HG02571 (cell line): Measurements from ENCODE around the gene CASP7.

Experiments used
- ATAC-seq: cut with Tn5 transposase; IDR thresholded peaks from one replicate; pipeline ENCODE4 v1.9.1; 2021; ENCODE audit warnings: mild to moderate bottlenecking, moderate library complexity; ENCODE audit not compliant: unreplicated experiment

The CASP7 gene

DNA sequence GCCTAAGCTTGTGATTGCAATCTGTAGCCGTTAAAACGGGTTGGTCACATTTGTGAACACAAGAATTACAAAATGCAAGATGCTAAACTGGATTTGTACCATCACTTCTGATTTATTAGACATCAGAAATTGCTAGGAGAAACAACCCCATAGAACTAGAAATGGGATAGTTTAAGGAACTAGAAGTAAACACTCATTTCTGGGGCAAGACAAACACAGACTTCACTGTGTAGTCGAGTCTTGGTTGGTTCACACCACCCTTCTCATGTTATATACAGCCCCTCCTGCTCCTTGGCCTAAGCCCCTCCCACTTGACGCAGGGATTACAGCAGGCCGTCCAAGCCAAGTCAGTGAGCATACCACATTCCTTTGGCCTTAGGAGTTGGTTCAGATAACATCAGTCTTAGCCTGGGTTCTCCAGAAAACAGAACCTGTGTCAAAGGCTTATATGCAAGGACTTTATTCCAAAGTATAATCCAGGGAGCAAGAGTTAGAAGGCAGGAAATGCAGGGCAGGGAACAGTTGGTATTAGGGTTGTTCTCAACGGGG lies 13.8 kb upstream of the CASP7 start:
- no peak for ATAC-seq

DNA sequence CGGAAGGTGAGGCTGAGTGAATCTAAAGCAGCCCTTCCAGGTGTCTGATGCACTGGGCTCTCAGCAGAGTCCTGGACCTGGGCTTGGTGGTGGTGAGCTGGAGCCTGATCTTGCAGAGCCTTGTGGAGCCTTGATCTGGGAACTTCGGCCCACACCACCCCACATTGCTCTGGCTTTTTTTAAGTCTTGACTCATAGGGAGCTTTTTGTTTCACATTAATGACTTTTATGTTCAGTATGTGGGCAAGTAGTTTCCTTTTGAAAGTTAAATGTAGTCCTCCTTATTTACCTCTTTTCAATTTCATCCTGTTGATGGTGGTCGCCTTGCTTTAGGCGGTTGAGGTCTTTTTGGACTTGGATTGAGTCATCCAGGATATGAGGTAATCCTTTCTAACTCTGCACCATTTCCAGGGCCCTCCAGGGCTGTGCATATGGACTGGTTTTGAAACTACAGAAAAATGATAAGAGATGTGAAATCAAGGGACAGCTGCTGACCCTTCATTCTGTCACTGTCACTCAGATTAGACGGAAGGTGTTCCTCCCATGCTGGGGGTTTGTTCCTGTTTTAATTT lies 12.9 kb upstream of the CASP7 start:
- ATAC-seq = no peak

DNA sequence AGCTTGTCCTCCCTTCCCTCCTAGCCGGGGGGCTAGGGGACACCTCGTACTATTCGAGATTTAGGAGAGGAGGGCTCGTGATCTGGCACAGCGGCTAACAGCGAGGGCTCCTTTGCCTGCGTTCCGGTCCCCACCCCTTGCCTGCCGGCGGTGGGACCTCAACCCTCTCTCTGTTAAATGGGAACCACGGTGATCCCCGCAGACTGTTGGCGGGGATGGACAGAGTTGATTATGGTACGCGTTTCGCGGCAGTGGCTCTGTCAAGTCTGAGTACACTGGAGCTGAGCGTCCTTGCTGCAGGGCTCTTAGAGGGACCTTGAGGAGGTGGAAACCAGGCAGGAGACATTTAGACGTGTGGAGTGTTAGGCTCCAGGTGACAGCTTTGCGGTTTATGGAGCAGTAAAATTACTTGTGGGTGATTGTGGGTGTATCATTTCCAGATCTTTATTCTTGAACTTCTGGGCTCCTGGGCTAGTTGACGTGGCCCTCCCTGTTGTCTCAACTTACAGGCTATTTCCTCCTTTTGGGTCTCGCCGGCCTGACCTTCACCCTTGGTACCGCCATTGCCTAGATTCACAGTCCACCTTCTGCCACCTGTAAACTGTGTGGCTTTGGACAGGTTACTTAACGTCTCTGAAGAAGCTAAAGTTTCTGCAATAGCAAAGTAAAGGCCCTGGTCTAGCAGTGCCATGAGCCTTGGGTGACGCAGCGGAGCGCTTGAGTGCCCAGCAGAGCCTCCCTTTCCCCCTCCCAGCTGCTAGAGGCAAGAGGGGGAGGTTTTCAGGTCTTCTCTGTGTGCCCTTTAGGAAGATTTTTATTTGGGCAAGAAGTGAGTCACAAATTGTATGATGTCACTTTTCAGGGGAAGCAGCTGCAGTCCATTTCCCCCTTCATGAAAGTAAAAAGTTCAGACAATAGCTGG lies 739 bp downstream of the CASP7 start:
- peak; percentile 25 for ATAC-seq

DNA sequence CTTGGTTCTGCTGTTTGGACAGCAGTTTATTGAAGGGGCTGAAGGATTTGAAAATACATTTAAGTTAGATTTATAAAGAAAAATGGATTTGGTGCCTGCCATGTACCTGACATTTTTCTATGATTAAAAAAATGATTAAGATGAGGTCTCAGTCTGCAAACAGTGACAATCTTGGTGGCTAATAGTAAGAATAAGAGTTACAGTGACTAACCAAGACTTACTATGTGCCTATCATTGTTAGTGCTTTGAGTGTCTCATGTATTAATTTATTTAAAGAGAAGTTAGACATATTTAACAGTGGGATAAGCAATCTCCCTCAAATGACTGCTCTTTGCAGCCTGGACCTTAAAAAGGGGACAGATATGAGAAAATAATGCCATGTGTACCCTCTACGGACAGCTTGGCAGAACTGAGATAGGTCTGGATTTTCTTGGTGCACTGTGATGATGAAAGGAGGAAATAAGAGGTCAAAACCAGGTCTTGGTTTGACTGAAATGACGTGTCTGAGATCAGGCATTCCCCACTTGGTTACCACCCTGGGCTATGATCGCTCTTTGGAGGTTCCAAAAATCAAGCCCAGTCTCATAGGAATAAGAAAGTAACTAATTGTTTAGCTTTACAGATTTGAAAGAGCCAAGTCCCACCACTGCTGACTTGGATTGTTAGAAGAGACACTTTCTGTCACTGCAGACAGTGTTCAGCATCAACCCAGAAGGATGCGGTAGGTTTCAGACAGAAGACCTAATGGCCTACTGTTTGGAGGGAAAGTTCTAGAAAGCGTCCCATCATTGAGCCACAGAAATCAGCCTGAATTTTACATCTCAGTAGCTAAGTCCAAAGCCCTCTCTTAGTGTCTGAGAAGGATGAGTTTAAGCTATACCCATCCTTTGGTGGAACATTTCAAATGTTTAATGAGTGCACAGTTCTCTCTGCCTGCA lies 2.1 kb downstream of the CASP7 start:
- peak; percentile 39 for ATAC-seq

DNA sequence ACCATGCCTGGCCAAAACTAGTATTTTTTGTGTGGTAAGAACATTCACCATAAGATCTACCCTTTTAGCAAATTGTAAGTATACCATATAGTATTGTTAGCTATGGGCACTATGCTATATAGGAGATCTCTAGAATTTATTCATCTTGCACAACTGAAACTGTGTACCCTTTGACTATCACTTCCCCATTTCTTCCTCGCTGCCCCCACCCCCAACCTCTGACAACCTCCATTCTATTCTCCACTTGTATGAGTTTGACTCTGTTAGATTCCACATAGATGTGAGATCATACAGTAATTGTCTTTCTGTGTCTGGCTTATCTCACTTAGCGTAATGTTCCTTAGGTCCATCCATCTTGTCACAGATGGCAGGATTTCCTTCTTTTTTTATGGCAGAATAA lies 3.6 kb downstream of the CASP7 start:
- ATAC-seq = no peak

DNA sequence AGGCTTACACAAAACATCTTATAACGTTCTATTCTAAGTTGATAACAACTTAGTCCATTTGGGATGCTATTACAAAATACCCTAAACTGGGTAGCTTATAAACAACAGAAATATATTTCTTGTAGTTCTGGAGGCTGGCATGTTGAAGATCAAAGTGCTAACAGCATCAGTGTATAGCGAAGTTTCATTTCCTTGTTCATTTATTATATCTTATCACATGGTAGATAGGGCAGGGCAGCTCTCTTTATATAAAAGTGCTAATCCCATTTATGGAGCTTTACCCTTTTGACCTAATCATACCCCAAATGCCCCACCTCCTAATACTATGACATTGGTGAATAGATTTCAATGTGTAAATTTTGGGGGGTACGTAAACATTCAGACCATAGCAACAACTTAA lies 6.3 kb downstream of the CASP7 start:
- no peak for ATAC-seq

DNA sequence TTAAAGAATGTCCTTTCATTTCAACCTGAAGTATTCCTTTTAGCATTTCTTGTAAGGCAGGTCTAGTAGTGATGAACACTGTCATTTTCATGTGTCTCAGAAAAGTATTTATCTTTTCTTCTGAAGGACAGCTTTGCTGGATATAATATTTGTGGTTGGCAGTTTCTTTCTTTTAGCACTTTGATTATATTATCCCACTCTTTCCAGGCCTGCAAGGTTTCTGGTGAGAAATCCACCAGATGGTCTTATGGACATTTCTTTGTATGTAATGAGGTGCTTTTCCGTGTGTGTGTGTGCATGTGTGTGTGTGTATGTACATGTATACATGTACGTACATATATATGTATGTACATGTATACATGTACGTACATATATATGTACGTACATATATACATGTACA lies 7.3 kb downstream of the CASP7 start:
- ATAC-seq = no peak

DNA sequence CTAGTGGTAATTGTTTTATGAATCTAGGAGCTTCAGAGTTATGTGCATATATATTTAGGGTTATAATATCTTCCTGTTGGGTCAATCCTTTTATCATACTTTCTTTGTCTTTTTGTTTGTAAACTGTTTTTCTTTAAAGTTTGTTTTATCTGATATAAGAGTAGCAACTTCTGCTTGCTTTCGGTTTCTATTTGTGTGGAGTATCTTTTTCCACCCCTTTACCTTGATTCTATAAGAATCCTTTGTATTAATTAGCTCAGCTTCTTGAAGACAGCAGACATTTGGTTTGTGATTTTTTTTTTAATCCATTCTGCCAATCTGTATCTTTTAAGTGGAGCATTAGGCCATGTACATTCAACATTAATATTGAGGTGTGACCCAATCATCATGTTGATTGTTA lies 9.3 kb downstream of the CASP7 start:
- no peak for ATAC-seq

DNA sequence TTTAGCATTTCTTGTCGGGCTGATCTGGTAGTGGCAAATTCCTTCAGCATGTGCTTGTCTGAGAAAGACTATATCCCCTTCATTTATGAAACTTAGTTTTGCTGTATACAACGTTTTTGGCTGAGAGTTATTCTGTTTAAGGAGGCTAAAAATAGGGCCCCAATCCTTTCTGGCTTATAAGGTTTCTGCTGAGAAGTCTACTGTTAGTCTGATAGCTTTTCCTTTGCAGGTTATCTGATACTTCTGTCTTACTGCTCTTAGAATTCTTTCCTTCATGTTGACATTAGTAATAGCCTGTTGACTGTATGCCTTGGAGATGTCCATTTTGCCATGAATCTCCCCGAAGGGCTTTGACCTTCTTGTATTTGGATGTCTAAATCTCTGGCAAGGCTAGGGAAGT lies 9.9 kb downstream of the CASP7 start:
- ATAC-seq = no peak

DNA sequence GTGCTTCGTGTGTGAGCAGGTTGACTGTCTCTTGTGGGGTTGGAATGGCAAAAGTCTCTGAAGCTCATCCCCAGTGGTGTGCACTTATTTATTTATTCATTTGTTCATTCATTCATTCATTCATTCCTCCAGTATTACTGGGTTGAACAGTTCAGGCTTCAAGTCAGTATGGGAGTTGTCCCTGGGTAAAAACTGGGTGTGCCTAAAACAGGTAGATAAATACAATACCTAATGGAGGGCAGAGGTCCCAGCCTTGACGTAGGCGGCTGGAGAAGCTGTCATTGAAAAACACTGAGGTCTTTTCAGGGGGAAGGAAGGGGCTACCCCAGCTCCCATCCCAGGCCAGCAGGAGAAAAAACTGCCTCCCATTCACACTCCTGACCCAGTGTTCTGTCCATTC lies 11.0 kb downstream of the CASP7 start:
- ATAC-seq = no peak

DNA sequence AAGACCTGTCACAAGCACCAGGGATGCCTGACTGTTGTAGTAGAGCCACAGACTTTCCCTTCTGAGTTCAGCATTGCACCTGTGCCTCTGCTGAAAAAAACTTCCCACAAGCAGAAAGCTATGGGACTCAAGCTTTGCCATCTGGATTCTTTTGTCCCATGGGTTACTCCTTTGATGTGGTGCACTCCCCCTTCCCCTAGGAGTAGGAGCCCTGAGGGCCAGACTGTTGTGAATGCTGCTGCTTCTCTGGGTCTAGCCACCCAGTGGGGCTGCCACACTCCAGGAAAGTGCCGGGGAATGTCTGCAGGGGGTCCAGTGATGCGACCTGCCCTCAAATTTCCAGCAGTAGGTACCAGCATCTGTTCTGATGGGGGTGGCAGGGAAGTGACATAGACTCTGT lies 11.7 kb downstream of the CASP7 start:
- ATAC-seq = no peak

DNA sequence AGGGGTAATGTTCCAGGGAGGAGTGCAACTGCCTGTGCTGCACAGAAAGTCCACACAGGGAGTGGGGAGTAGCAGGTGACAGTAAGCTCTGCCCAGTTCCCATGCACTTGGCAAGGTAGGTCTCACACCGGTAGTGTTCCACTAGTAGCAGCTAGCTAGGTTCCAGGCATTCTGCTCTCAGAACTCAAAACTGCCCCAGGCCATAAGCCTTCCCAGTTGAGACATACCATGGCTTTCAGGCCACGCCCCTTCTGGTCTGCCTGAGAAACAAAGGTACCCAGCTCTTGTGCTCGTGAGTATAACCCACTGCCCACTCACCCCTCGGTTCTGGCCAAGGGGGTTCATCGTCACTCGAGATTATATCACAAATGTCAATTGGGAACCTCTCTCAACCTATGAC lies 12.6 kb downstream of the CASP7 start:
- ATAC-seq = no peak

DNA sequence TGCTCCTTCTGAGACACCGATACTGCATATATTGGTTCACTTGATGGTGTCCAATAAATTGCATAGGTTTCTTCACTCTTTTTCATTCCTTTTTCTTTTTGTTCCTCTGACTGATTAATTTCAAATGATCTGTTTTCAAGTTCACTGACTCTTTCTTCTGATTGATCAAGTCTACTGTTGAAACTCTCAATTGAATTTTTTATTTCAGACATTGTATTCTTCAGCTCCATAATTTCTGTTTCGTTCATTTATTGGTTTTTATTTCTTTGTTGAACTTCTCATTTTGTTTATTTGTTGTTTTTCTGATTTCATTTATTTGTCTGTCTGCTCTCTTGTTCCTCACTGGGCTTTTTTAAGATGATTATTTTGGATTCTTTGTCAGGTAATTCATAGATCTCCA lies 13.6 kb downstream of the CASP7 start:
- ATAC-seq = no peak

DNA sequence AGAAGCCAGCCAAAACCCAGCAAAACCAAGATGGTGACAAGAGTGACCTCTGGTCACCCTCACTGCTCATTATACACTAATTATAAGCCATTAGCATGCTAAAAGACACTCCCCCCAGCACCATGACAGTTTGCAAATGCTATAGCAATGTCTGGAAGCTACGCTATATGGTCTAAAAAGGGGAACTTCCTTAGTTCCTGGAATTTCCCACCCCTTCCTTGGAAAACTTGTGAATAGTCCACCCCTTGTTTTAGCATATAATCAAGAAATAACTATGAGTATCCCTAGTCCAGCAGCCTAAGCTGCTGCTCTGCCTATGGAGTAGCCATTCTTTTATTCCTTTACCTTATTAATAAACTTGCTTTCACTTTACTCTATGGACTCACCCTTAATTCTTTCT lies 16.0 kb downstream of the CASP7 start:
- no peak for ATAC-seq

DNA sequence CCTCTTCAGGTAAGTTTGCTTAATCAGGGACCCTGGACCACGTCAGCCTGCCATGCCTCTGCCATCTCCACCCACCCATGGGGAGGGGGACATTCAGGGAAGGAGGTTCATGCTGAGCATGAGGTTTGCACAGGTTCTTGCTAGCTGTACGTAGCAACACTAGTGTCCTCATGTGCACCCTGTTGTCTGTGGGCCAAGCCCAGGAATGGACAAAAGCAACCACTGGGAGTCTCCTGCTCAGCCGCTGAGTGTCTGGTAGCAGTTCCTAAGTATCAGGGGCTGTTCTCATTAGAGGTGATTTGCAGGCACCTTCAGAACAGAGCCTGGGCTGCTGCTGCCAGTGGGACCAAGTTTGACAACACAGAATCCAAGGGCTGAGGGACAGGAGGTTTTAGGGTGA lies 17.9 kb downstream of the CASP7 start:
- no peak for ATAC-seq

DNA sequence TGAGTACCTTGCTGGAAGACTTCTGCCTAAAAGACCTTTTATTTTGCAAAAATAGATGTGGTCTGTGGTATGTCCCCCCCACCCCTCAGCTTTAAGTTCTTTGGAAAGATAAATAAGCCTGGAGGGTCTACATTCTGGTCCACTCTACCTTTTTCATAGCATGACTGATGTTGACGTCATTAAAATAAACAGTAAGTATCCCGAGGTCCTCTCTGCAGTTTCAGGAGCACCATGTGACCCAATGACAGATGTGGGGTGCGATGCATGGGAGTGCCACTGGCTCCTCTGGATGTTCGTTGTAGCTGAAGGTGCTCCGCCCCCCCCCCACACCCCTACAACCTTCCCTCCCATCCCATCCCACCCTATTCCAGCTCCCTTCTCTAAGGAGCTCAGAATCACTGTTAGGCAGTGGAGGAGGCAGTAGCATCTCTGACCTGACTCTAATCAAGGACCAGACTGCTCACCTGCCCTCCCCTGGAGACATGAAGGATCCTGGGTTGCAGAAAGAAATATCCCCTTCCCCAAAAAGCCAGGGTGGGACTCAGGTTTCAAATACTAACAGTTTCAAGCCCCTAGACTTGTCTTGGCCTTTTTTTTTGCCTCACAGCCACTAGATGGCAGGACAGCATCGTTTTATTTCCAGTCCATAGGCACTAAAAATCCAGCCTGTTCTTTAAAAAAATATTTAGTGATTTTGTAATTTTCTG lies 25.1 kb downstream of the CASP7 start:
- no peak for ATAC-seq

DNA sequence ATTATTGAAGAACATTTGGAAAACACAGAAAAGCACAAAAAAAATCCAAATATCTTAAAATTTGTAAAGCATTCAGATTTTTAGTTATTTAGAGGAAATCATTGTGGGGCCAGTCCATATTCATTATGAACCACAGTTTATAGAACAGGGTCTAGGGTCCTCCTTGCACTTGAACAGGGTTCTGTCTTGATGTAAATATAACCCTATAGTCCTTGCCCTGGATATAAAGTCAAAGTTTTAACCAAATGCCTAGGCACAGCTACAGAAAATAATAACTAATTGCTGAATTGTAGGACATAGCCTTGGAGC lies 25.6 kb downstream of the CASP7 start:
- no peak for ATAC-seq

DNA sequence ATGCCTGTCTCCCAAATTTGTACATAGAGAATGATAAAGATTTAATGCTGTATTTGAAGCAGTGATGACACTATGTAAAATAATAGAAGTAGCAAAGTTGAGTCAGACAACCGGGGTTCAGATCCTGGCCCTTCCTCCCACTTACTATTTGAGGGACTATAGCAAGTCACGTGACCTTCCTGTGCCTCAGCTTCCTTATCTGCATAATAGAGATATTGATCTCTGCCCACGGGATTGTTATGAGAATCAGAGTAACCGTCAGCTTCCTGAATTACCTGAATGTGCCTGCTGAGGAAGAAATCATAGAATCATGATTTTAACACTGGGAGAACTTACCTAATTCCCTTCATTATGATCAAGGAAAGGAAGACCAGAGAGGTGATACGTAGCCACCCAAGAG lies 26.9 kb downstream of the CASP7 start:
- no peak for ATAC-seq

DNA sequence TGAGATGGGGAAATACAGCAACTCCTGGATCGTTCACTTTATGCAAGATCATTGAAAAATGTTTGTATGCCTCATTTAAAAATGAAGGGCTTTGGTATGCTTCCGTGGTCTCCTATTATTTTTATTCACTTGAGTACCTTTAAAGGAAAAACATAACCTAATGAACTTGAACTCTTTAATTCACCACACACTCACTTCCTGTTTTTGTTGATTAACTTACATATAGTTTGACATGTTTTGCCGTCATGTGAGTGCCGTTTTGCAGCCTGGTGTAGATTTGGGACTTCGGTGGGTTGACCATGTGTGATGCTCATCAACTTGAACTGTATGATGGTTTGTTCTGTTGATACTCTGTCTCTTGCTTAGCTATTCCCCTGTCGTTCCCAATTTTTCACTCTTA lies 28.9 kb downstream of the CASP7 start:
- ATAC-seq = no peak

DNA sequence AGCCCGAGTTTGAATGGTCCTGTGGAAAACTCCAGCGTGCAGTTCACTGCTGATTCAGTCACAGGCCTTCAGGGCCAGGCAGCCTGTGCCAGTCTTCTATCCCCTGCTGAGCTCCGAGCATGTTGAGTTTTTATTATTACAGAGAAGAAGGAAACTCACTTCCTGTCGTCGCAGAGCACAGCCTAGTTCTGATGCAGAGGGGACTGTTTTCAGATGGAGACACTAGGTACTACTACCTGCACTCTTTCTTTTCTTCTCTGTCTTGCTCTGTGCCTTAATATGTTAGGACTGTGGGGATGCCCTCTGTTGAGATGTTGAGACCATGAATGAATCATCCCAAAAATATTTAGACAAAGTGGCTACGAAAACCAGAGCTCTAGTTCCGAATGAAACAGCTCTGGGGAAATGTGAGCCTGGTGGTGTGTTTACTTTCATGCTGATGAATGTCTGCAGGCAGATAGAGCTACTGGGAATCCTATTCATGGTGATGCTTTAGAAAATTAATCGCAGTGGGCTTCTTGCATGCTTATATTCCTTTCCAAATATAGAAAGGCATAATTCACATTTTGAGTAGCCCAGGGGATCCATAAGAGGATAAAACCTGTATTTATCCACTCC lies 29.6 kb downstream of the CASP7 start:
- no peak for ATAC-seq
